Hippocampal formation (tissue), 2 donors: ENCODE measurements around the gene KMT2E.
"Not testable (repeated sequence)": the region's sequence is repeated elsewhere in the genome, so short reads cannot be mapped to it uniquely, and the experiment has no call there.

Experiments used
- DNase-seq, 2 donors: peaks; one replicate each; lab custom pipeline; 2025; lab: John Stamatoyannopoulos, UW

The KMT2E gene

DNA sequence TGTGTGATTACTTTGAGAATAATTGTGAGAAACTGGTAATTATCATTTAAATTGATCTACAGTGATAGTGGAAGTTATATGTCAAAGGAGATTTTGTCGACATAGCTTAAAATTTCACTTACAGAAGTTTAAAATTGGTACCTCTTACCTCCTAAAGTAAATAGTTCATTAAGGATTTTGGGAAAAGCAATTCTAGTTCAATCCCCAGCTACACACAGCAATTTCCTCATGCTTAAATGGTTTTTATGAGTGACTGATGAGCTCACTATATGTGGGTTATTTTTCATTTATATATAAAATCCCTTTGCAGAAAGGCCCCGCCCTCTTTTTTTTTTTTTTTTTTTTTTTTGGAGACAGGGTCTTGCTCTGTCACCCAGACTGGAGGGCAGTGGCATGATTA is 12.7 kb downstream of the KMT2E start:
- DNase-seq: no peak

DNA sequence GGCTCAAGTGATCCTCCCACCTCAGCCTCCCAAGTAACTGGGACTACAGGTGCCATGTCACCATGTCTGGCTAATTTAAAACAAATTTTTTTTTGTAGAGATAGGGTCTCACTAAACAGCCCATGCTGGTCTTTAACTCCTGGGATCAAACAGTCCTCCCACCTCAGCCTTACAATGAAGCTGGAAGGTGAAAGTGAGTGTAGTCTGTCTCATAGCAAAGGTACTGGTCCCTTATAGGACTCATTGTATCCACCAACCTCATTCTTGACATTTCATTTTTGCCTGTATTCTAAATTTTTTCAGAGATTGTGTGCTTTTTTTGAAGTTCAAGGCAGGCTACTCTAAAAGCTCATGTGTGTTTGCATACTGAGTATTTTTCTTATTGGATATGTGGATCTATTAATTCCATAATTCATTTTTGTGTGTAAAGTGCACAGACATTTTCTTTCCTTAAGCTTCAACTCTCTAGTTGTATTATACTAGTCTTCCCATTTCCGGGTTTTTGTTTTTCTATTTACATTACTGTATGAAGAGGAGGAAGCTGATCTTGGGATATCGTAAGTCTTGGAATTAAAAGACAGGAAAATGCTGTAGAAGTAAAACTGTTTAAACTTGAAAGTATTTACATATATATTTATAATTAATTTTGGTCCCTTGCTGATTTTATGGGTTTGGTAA is 13.3 kb downstream of the KMT2E start:
- DNase-seq: no peak

DNA sequence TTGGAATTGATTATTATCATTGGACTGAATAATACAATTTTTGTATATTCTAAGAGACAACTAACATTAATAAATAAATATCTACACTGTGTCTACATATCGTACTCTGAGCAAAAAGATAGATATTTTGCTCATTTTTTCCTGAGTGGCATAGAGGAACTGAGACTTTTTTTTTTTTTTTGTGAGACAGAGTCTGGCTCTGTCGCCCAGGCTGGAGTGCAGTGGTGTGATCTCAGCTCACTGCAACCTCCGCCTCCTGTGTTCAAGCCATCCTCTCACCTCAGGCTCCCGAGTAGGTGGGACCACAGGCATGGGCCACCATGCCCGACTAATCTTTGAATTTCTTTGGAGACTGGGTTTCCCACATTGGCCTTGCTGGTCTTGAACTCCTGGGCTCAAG is 14.0 kb downstream of the KMT2E start:
- DNase-seq: no peak

DNA sequence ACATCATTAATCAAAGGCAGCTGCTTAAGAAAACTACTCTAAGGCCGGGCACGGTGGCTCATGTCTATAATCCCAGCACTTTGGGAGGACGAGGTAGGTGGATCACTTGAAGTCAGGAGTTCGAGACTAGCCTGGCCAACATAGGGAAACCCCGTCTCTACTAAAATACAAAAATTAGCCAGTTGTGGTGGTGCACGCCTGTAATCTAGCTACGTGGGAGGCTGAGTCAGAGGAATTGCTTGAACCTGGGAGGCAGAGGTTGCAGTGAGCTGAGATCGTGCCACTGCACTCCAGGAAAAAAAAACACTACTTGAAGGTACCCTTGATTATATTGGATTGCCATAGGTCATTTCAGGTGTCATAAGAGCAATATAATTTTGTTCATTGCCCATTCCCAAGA is 14.9 kb downstream of the KMT2E start:
- DNase-seq: not testable (repeated sequence)

DNA sequence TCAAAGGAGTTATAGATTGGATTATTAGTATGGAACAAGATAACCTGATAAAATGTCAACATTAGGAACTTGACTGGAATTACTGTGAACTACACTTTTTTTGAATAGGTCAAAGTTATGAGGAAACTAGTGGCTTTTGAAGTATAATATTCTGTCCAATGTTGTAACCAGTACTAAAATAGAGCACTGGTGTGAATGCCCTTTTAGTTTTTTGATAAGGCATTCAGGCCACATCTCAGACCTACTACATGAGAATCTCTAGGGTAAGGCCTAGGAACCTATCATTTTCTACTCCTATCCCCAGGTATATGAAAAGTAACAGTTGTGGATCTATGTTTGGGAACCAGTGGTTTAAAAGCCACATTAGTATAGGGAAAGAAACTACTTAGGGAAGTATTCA is 16.4 kb downstream of the KMT2E start:
- DNase-seq: no peak

DNA sequence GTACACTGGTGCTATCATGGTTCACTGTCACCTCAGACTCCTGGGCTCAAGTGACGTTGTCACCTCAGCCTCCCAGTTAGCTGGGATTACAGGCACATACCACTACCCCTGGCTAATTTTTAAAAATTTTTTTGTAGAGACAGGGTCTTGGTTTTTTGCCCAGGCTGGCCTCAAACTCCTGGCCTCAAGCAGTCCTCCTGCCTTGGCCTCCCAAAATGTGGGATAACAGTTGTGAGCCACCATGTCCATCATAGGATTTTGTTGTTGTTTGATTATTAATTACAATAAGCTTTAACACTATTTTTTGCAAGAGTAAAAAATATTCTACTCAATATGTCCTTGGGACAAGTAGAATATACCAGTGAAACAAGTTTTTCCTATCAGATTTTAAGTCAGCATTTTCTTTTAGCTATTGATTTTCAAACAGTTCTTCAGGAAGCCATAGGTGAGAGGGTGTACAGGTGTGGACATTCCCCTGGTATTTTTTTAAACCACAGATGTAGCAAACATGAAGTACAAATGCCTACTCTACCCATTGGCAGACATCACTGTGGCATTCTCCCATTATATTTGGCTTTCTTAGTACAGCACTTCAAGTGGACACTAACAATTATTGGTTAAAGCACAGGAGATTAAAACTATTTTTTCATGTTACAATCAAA is 18.7 kb downstream of the KMT2E start:
- no peak for DNase-seq

DNA sequence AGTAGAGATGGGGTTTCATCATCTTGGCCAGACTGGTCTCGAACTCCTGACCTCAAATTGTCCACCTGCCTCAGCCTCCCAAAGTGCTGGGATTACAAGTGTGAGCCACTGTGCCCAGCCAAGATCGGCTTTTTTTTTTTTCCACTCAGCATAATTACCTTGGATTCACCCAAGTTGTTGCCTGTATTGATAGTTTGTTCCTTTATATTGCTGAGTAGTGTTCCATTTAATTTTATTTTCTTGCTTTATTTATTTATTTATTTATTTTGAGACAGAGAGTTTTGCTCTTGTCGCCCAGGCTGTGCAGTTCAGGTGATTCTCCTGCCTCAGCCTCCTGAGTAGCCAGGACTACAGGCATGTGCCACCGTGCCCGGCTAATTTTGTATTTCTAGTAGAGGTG is 21.3 kb downstream of the KMT2E start:
- no peak for DNase-seq

DNA sequence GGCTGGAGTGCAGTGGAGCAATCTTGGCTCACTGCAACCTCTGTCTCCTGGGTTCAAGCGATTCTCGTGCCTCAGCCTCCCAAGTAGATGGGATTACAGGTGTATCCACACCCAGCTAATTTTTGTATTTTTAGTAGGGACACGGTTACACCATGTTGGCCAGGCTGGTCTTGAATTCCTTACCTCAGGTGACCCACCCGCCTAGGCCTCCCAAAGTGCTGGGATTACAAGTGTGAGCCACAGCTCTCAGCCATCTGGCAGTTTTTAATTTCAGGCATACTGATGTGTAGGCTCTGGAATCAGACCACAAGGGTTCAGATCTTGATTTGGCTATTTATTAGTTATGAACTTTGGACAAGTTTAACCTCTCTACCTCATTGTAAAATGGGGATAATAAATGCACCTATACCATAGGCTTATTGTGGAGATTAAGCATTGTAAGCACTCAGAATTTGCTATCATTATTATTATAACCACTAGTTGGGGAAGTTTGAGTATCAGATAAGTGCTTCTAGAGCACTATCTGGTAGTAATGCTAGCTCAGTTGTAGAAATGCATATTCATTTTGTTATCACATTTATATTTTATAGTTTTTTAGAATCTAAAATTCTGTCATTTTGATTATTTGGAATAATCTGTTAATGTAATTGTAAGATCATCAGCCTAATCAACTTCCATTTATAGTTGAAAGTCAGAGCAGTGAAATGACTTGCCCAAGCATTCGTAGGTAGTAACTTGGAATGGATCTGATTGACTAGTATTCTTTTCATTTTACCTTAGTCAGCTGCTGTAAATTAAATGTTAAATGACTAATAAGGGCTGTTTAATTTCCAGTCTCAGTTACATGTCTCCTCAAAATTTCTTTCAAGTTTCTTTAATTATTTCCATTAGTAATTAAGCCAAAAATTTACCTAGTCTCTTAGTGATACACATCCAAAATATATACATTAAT is 22.5 kb downstream of the KMT2E start:
- DNase-seq: no peak

DNA sequence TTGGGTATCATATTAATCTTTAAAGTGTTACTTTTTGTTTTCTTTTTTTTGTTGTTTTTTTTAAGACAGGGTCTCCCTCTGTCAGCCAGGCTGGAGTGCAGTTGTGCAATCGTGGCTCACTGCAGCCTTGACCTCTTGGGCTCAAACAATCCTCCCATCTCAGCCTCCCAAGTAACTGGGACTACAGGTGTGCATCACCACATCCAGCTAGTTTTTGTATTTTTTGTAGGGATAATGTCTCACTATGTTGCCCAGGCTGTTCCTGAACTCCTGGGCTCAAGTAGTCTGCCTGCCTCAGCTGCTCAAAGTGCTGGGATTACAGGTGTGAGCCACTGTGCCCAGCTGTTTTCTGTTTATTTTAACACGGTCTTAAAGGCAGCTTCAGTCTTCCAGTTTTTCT is 23.3 kb downstream of the KMT2E start:
- no peak for DNase-seq

DNA sequence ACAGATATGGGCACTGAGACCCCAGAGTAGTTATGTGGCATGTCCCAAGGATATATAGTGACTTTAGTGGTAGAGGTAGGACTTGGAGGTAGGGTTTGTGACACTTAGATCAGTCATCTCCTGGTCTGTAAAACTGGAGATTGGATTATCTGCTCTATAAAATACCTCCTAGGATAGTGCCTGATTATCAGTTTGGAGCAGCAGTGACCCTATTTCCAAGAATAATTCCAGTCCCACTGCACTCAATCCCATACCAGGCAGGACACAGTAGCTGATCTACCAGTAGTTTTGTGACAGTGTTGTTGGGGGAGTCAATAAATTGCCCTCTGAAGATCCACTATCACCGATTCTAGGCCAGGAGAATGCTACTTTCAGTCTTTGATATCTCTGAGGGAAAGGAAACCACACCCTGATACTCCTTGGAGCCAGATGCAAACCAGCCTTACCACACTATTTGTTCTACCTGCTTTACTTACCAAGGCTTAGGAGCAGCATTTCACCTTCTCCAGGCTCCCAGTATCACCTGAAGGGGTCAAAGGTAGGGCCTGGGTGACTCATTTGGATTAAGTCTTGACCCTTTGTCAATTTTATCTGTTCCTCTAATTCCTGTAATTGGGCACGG is 30.6 kb downstream of the KMT2E start:
- no peak for DNase-seq

DNA sequence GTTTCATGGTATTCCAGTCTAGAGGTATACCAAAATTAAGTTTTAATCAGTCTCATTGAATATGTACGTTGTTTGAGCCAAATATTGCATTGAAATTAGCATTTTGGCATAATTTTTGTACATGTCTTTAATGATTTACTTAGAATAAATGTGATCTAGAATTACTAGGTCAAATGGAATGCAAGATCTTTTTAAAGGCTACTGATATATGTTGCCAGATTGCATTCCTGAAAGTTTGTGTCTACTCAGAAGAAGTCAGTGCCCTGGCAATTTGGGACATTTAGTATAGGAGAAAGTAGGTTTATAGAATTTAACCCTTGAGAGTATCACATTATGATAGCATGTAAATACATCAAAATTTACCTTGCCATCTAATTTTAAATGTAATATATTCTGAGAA is 32.4 kb downstream of the KMT2E start:
- no peak for DNase-seq

DNA sequence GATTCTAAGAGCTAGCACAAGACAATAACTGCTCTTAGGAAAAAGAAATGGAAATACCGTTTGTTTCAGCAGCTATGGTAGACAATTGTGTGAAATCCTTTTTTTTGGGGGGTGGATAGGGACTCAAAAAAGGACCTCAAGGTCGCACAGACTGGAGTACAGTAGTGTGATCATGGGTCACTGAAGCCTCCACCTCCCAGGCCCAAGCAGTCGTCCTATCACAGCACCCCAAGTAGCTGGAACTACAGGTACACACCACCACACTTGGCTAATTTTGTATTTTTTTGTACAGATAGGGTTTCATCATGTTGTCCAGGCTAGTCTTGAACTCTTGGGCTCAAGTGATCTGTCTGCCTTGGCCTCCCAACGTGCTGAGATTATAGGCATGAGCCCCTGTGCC is 33.9 kb downstream of the KMT2E start:
- DNase-seq: no peak

DNA sequence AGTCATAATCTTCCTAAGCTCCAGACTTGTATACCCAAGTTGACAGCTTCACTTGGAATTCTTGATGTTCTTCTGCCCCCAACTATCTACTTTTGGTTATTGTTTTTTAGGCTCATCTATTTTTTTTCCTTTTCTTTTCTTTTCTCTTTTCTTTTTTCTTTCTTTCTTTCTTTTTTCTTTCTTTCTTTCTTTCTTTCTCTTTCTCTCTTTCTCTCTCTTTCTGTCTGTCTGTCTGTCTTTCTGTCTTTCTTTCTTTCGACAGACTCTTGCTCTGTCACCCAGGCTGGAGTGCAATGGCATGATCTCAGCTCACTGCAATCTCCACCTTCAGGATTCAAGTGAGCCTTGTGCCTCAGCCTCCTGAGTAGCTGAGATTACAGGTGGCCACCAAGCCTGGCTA is 36.5 kb downstream of the KMT2E start:
- no peak for DNase-seq

DNA sequence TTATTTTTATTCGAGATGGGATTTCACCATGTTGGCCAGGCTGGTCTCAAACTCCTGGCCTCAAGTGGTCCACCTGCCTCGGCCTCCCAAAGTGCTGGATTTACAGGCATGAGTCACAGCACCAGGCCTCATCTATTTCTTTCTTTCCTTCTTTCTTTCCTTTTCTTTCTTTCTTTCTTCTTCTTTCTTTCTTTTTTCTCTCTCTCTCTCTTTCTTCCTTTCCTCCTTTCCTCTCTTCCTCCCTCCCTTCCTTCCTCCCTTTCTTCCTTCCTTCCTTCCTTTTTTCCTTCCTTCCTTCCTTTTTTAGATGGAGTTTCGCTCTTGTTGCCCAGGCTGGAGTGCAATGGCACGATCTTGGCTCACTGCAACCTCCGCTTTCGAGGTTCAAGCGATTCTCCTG is 36.9 kb downstream of the KMT2E start:
- DNase-seq: not testable (repeated sequence)

DNA sequence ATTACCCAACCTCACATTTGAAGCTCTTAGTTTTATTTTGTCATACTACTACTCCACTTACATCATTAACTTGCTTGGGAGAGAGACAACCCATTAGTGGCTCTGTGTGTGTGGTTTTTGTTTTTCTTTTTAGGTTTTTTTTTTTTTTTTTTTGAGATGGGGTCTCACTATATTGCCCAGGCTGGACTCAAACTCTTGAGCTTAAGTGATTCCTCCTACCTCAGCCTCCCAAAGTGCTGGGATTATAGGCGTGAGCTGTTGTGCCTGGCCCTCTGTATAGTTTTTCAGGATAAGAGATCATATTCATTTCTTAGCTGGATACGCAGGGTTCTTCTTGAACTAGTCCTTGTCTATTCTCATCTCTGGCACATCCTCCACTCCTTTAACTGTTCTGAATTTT is 41.1 kb downstream of the KMT2E start:
- DNase-seq: no peak

DNA sequence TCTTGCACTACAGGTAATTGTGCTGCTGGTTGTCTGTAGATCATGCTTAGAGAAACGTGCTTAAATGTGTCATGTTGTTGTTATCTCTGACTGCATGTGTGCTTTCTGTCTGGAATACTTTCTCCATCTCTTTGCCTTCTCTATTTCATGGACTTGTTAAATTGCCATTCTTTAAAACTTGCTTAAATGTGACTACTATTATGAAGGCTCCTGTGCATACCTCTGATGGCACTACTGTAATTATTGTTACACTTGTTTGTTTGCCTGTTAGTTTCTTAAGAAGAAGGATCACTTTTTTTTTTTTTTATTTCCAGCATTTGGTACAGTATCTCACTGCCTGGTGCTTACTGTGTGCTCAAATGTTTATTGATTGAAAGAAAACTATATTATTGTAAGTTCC is 41.6 kb downstream of the KMT2E start:
- DNase-seq: no peak

DNA sequence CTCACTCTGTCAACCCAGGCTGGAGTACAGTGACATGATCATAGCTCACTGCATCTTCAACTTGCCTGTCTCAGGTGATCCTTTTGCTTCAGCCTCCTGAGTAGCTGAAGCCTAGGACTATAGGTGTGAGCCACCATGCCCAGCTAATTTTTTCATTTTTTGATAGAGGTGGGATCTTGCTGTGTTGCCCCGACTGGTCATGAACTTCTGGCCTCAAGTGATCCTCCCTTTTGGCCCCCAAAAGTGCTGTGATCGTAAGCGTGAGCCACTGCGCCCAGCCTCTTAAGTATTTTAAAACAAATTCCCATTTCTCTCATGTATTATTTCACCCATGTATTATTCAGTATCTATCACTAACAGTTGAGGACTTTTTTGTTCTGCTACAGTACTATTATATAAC is 43.5 kb downstream of the KMT2E start:
- no peak for DNase-seq

DNA sequence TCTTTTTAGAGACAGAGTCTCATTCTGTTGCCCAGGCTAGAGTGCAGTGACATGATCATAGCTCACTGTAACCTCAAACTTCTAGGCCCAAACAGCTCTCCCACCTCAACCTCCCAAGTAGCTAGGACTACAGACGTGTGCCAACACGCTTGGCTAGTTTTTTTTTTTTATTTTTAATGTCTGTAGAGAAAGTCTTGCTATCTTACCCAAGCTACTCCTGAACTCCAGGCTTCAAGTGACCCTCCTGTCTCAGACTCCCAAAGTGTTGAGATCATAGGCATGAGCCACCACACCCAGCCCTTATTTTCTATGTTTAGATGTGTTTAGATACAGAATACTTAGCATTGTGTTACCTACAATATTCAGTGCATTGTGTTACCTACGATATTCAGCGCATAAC is 46.4 kb downstream of the KMT2E start:
- no peak for DNase-seq

DNA sequence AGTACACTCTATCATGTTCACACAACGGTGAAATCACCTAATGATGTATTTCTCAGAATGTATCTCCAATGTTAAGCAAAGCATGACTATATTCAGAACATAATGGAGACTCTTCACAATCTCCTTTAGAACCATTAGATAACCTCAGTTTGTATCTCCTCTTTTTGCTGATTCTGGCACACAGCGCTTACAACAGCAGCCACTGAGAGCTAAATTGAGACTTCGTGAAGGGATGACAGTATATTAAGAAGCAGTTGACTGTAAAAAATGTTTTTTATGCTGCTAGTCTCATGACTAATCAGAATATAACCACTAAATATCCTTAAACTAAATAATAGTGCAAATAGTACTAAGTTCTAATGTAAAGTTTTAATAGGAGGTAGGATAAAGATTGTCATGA is 46.9 kb downstream of the KMT2E start:
- no peak for DNase-seq

DNA sequence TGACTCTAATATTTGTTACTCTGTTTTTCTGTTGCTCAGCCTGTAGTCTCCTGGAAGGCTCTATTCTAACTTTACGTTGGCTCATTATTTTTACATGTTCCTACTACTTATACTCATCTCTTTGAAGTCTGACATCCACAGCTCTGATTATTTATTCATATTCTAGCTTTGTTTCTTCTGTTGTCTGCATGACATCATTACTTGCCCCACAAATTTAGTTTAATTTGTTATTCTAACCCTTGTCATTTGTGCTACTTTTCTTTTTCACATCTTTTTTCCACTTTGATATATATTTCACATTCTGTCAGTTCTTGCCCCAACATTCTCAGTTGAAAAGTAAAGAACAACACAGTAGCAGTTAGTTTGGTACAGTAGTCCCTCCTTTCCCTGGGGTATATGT is 51.1 kb downstream of the KMT2E start:
- DNase-seq: no peak

DNA sequence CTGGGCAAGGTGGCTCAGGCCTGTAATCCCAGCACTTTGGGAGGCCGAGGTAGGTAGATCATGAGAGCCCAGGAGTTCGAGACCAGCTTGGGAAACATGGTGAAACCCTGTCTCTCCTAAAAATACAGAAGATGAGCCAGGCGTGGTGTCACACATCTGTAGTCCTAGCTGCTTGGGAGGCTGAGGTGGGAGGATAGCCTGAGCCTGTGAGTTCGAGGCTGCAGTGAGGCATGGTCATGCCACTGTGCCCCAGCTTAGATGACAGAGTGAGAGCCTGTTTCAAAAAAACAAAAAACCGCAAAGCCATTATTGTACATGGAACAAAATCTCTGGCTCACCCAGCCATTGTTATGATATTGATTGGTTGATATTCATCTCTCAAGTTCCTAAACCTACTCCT is 53.7 kb downstream of the KMT2E start:
- no peak for DNase-seq

DNA sequence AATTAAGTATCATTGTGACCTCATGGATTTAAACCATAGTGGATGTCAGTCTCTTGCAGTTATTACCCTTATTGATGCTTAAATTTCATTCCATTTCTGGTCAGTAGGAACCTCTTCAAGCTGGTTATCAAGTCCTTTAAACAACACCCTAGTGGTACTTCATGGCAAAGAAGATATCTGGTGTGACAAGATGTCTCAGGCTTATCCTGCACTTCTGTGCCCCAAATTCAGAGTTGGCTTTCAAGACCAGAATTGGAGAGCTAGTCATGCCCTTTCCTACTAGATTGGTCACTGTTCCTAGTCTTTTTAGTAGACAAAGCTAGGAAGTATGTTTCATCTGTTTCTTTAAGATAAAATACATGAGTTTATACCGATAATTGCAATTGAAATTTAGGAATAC is 54.9 kb downstream of the KMT2E start:
- no peak for DNase-seq

DNA sequence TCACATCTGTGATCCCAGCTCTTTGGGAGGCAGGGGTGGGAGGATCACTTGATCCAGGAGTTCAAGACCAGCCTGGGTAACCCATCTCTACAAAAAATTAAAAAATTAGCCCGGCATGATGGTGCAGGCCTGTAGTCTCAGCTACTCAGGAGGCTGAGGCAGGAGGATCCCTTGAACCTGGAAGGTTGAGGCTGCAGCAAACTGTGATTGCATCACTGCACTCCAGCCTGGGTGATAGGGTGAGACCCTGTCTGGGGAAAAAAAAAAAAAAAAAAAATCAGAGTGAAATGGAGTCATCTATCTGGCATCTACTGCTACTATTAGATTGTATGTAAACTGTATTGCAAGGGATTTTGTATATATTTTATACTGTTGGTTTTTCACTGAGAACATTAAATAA is 59.1 kb downstream of the KMT2E start:
- DNase-seq: no peak
